HT-29 (cell line): ENCODE measurements around the gene GZMH. TPM values are rescaled to one million over a fixed set of nuclear protein-coding genes. Genes with fewer than 3 reads are reported as not detected.
"Not testable (repeated sequence)": the region's sequence is repeated elsewhere in the genome, so short reads cannot be mapped to it uniquely, and the experiment has no call there.

Experiments
- DNase-seq: peaks from one replicate; pipeline ENCODE4 v3.0.0-alpha.2; 2015; ENCODE audit warnings: low spot score
- total RNA-seq: library from RNA; depleted of rRNA; stranded (reverse); fragments of >200 nt; shearing (Covaris generic); gene quantifications from 2 replicates; pipeline ENCODE4 v1.2.3, GENCODE V29; 2014; rRNA removed

Gene GZMH
- total RNA-seq, 1 experiment from 2014 or later, result not detected

DNA sequence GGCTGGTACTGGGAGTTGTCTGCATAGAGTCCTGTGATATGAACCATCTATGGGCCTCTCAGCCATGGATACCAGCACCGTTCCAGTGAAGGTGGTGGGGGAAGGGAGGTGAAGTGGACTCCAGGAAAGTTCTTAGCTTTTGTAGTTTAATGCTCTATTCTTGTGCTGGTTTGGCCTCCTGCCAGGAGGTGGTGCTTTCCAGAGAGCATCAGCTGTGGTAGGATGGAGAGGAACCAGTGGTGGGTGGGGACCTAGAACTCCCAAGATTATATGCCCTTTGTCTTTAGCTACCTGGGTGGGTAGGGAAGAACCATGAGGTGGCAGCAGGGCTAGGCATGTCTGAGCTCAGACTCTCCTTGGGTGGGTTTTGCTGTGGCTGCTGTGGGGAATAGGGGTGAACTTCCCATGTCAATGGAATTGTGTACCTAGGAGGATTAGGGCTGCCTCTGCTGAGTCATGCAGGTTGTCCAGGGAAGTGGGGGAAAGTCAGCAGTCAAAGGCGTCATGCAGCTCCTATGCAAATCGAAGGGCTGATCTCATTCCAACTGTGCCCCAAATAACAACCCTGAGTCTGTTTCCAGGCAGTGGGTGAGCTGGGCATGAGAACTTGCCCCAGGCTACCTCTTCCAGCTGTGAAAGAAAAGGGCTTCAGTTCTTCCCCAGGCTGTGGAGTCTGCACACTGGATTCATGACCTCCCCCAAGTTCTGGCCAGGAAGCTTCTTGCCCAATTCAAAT lies 14.2 kb downstream of the GZMH start:
- DNase-seq, result peak; percentile 87

DNA sequence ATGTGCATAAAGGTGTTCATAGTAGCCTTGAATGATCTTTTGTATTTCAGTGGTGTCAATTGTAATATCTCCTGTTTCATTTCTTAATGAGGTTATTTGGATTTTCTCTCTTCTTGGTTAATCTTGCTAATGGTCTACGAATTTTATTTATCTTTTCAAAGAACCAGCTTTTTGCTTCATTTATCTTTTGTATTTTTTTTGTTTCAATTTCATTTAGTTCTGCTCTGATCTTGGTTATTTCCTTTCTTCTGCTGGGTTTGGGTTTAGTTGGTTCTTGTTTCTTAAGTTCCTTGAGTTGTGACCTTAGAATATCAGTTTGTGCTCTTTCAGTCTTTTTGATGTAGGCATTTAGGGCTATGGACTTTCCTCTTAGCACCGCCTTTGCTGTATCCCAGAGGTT lies 18.5 kb downstream of the GZMH start:
- not testable (repeated sequence) for DNase-seq

DNA sequence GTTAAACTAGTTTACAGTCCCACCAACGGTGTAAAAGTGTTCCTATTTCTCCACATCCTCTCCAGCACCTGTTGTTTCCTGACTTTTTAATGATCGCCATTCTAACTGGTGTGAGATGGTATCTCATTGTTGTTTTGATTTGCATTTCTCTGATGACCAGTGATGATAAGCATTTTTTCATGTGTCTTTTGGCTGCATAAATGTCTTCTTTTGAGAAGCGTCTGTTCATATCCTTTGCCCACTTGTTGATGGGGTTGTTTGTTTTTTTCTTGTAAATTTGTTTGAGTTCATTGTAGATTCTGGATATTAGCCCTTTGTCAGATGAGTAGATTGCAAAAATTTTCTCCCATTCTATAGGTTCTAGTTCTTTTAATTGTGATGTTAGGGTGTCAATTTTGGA lies 25.1 kb downstream of the GZMH start:
- not testable (repeated sequence) for DNase-seq

DNA sequence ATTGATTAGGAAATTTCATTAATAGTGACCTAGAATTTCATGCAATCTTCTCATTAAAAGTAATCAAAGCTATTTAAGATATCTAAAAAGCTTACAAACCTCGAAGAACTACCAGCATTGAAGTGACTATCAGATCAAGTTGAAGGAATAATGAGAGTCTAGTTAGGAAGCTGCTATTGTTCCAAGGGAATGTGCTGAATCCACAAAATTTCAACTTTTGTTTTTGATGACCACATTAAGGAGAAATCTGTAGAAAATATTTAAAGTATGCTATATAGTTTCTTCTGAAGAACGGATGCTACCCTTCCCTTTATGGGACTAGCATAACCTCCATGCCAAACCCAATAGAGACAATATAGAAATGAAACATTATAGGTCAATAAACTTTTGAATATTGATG lies 30.9 kb downstream of the GZMH start:
- DNase-seq, result no peak

DNA sequence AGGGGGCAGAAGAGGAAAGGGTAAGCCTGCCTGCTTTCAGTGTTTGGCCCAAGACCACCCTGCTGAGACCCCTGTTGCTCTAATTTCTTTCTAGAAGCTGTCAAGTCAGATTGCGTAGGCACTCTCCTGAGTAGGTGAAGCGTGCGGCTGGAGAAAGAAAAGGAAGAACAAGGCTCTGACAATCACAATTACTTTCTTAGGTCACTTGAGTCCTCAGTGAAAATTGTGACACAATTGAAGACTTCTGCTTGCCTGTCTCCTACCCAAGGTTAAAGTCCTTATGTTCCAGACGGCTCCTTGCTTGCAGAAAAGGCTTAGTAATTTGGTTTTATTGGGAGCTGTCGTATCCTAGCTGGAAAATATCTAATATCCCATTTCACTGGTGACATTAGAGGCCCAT lies 32.7 kb downstream of the GZMH start:
- no peak for DNase-seq

DNA sequence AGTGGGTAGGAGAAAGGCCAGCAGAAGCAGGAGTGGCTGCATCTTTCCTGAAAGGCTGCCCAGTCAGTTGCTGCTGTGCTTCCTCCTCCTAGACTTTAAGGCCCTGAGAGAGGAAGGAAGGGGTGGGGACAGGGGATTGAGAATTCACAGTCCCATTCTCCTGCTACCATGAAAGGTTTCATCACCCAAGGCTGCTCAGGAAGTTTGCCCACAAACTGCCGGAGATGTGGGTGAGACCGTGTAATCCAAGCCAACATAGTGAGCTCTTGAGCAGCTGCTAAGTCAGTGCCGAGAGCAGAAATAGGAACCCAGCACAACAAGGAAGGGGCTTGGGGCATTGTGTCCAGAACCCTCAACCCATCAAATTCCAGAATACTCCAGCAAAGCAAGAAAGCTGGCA lies 33.3 kb downstream of the GZMH start, which contains the start of gene CTSG:
Gene CTSG, minus strand, starts transcription at position 69 of the 400 bp plus-strand sequence. Its CDS starts 27 bp downstream, at position 42.
- DNase-seq, result no peak

DNA sequence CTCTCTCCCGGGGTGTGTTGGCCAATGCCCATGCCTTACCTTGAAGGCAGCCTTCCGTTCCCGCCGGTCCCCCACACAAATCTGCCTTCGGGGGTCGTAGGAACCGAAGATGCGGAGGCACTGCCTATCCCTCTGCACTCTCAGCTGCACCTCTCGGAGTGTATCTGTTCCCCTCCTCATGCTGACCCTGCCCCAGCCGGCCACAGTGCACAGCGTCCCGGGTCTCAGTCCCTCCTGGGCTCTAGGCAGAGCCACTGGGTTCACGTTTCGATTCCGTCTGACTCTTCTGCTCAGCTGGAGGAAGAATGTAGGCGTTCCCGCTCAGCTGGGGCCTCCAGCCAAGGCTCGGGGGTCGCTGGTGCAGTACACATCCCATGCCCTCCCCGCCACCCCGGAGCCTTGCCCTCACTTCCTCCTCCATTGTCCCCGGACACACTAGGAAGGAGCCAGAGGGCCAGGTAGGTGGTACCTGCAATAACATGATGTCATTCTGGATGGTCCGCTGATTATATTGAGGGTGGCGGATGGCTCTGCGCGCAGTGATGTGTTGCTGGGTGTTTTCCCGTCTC lies 35.2 kb downstream of the GZMH start:
- no peak for DNase-seq

DNA sequence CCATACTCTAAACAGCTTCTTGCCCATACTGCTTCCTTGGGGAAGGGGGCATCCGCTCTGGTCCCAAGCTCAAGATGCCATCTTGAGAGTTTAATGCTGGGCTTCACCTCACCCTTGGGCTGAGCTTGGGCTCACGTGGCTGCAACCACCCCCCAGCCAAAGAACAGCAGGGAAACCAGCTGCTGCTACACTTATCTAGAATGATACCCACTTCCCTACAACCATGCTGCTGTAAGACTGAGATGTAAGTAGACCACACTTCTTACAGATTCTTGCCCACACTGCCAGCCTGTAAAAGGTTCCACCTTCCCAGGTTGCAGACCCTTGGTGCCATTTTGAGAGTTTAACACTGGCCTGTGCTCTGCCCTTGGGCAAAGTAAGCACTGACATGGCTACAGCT lies 43.2 kb downstream of the GZMH start:
- DNase-seq, result no peak

DNA sequence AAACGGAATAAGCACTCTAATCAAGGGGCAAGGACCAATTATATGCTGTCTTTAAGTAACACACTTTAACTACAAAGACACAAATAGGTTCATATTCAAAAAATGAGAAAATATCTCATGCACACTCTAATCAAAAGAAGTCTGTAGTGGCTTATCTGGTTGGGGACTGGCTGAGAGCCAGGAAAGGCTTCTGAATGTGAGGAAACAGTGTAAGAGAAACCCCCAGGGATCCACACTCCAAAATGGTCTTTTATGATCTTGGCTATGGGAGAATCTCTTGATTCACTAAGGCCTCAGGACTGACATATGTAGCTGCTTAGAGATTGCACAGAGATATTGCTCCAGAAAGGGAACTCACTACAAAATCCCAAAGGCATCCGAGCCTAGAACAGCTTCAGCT lies 43.7 kb downstream of the GZMH start:
- no peak for DNase-seq

DNA sequence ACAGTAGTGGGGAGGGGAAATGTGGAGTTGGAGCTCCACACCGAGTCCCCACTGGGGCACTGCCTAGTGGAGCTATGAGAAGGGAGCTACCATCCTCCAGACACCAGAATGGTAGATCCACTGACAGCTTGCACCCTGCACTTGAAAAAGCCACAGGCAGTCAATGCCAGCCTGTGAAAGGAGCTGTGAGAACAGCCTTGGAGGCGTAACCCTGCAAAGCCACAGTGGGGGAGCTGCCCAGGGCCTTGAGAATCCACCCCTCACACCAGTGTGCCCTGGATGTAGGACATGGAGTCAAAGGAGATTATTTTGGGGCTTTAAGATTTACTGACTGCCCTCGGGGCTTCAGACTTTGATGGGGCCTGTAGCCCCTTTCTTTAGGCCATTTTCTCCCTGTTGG lies 46.0 kb downstream of the GZMH start:
- DNase-seq, result no peak

DNA sequence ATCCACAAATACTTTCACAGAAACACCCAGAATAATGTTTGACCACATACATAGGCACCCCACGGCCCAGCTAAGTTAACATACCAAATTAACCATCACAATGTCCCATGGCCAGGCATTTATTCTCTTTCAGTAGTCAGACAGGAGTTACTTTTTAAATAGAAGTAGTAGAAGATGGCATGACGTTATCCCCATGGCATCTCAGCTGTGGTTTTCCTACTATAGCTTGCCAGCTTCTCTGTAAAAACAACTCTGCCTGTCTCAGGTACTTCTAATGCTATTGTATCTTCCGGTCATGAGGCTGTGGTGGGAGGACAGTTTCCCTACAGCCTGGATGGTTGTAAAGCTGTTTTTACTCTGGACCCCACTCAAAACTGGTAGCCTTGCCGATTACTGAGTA lies 52.7 kb downstream of the GZMH start:
- DNase-seq, result no peak

Other genes with a start within 250 kb of the GZMH start
- gene NFATC4, start 241.5 kb downstream of the GZMH start, total RNA-seq, result 2.9 and 4.3 TPM in 2 replicates
- 21.3 and 25.1 TPM in 2 replicates for gene NYNRIN, start 210.7 kb downstream of the GZMH start, total RNA-seq
- 0.70 and 2.5 TPM in 2 replicates for gene CBLN3, start 180.0 kb downstream of the GZMH start, total RNA-seq
- 60.6 and 72.2 TPM in 2 replicates for gene KHNYN, start 179.7 kb downstream of the GZMH start, total RNA-seq
- gene SDR39U1, start 166.9 kb downstream of the GZMH start, total RNA-seq, result 25.5 and 32.6 TPM in 2 replicates
- not detected in 2 replicates for gene CMA1, start 101.4 kb downstream of the GZMH start, total RNA-seq
- gene CTSG, start 33.4 kb downstream of the GZMH start, total RNA-seq, result not detected in 2 replicates
- not detected in 2 replicates for gene GZMB, start 24.5 kb upstream of the GZMH start, total RNA-seq